BJ (cell line): ENCODE data around the gene DDX23. TPM values are rescaled to one million over a fixed set of nuclear protein-coding genes. Genes with fewer than 3 reads are reported as not detected.

ENCODE experiments used
- CTCF ChIA-PET: fragments of 350-600 bp; formaldehyde crosslinking; extraction: SDS; loops from one replicate; lab custom pipeline; 2021; ENCODE audit warnings: antibody characterized with exemption, inconsistent platforms; lab: Yijun Ruan, JAX
- POLR2A ChIA-PET: fragments of 300-600 bp; sonication (Branson Sonifier 250); formaldehyde crosslinking; extraction: SDS; loops from one replicate; lab custom pipeline; 2021; ENCODE audit warnings: antibody characterized with exemption; lab: Charles Lee
- DNase-seq: peaks from one replicate; pipeline ENCODE4 v3.0.0-alpha.2; 2011; ENCODE audit warnings: low read depth
- H3K27me3 ChIP-seq: 2 replicates; pipeline ENCODE4 v1.6.0; 2011; ENCODE audit warnings: low read length; ENCODE audit not compliant: control insufficient read depth, insufficient read depth
- H3K36me3 ChIP-seq: 2 replicates; pipeline ENCODE4 v1.5.1; 2011; ENCODE audit warnings: low read length; ENCODE audit not compliant: control insufficient read depth, insufficient read depth
- H3K4me3 ChIP-seq: 2 replicates; pipeline ENCODE4 v1.5.1; 2011; ENCODE audit warnings: low read depth, mild to moderate bottlenecking, control low read depth, low read length
- polyA plus RNA-seq: library from polyadenylated mRNA; depleted of rRNA; stranded (reverse); fragments of >200 nt; gene quantifications from 2 replicates; pipeline ENCODE4 v1.2.3, GENCODE V29; 2011
- TF ChIP-seq, protein P1 (sequence below): IDR thresholded peaks from 2 replicates; pipeline ENCODE4 v1.5.1; 2011; ENCODE audit warnings: low read depth, mild to moderate bottlenecking, control low read depth, inconsistent platforms, low read length, moderate library complexity; ENCODE audit not compliant: insufficient read depth

DDX23 gene
- polyA plus RNA-seq, 1 experiment = 59.4 TPM

DNA sequence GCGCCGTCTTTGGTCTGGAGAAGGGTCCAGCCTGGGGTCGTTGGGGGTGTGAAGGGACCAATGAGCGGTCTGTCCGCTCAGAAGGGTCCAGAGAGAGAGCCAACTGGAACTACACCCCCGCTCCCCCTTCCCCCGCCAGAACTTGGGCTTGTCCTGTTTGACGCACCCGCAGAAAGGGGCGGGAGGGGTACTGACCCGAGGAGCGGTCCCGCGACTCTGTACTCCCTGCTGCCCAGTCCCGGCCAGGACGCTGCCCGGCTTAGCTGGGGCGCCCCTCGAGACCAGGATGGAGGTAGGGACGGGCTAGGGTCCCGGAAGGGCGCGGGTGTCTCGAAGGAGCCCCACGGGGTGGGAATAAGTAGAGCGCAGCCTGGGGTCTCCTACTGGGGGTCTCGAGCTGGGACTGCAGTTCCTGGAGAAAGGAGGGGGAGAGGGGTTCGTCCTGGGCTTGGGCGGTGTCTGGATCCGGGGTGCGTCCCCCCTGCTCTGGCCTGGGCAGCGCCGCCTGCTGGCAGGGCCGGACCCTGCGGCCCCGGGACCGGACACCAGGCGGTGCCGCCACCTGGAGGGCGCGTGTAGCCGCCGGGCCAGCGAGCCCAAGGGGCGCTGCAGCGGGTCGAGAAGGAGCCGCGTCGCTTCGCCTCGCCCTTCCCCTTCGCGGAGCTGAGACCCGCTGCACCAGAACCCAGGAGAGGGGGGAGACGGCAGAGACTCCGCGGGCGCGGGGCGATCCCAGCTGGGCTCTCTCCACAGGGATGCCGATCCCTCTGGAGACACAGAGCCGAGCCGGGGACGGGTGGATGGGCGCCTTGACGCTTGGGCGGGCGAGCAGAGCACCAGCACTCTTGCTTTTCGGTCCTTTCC lies 37.5 kb downstream of the DDX23 start:
- peak overlapping the region; percentile 74 for H3K4me3 ChIP-seq
- ChIA-PET POLR2A (interaction anchor here (0.6 to 0.7 kb wide), 2 partner anchors 25 to 360 kb away, joined by 5 to 6 read pairs; no protein-coding TSS in a partner anchor), CTCF (interaction anchor here (0.6 to 7.1 kb wide), 33 partner anchors 9 to 997 kb away, joined by 3 to 78 read pairs (median 4); partner anchors contain the start of genes ADCY6, CCNT1, DDX23 and WNT1)
- no peaks in the 10 kb centered on the region for H3K27me3 ChIP-seq
- peak; percentile 31 for DNase-seq
- no peaks in the 10 kb centered on the region for H3K36me3 ChIP-seq
- TF ChIP-seq, protein P1, sequence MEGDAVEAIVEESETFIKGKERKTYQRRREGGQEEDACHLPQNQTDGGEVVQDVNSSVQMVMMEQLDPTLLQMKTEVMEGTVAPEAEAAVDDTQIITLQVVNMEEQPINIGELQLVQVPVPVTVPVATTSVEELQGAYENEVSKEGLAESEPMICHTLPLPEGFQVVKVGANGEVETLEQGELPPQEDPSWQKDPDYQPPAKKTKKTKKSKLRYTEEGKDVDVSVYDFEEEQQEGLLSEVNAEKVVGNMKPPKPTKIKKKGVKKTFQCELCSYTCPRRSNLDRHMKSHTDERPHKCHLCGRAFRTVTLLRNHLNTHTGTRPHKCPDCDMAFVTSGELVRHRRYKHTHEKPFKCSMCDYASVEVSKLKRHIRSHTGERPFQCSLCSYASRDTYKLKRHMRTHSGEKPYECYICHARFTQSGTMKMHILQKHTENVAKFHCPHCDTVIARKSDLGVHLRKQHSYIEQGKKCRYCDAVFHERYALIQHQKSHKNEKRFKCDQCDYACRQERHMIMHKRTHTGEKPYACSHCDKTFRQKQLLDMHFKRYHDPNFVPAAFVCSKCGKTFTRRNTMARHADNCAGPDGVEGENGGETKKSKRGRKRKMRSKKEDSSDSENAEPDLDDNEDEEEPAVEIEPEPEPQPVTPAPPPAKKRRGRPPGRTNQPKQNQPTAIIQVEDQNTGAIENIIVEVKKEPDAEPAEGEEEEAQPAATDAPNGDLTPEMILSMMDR = peak; percentile 82

DNA sequence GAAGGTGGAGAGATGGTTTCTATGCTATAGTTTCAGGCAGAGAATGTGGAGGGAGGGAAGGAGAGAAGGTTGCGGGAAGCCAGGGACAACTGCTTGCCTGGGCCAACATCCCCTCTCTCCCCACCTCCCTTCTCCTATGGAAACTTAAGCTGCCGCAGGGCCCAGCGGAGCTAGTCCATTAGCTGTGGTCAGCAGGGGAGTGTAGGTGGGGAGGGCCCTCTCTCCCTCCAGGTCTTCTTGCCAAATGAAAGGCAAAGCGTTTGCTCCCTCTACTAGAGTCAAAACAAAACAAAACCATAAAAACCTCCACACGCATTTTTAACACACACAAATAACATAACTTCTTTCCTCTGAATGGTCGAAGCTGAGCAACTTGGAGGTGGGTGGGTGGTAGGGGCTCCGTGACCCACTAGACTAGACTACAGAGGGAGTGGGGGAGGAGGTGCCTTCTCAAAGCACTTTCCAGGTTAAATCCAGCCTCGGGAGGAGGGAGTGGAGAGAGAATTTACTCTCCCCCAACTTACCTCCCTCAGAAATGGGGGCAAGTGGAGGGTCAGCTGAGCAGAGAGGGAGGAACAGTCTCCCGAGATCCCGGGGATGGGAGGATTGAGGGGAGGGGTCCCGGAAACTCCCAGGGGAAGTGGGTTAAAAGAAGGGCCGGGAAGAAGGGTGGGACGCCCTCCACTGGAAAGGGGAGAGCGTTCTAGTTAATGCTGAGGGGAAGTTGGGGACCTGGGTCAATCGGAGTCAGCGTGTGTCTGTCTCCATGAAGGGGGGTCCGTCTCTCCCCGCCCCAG lies 38.3 kb downstream of the DDX23 start:
- ChIA-PET POLR2A (no interaction called here), CTCF (interaction anchor here (0.6 to 7.1 kb wide), 19 partner anchors 9 to 876 kb away, joined by 3 to 78 read pairs (median 5); partner anchors contain the start of genes ADCY6 and DDX23)
- no peak for DNase-seq
- TF ChIP-seq, protein P1 = peak; percentile 24
- Histone ChIP-seq H3K4me3 (peak overlapping the region; percentile 74), H3K27me3 (no peaks in the 10 kb centered on the region), H3K36me3 (no peaks in the 10 kb centered on the region)

DNA sequence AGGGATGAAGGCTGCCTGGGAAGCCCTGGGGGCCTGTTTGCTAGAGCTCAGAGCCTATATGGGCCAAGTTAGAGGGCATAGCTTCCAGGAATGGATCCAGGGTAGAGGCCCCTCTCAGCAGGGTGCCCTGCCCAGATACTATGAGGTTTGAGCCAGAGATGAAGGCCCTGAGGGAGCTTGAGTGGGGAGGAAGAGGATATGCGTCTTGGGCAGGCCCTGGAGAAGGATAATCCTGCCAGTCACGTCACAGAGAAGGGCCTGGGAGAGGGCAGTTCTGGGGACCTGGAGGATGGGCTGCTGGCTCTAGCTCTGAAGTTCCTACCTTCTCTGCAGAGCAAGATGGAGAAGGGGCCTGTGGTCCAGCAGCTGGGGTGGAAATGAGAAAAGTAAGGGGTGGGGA lies 39.6 kb downstream of the DDX23 start:
- POLR2A ChIA-PET = no interaction called here
- Histone ChIP-seq H3K4me3 (no peak overlapping the region), H3K27me3 (no peaks in the 10 kb centered on the region), H3K36me3 (no peaks in the 10 kb centered on the region)
- no peak for DNase-seq
- TF ChIP-seq, protein P1 = no peak
- CTCF ChIA-PET = interaction anchor here (0.7 to 7.1 kb wide), 6 partner anchors 18 to 184 kb away, joined by 3 to 78 read pairs (median 4); no protein-coding TSS in a partner anchor

DNA sequence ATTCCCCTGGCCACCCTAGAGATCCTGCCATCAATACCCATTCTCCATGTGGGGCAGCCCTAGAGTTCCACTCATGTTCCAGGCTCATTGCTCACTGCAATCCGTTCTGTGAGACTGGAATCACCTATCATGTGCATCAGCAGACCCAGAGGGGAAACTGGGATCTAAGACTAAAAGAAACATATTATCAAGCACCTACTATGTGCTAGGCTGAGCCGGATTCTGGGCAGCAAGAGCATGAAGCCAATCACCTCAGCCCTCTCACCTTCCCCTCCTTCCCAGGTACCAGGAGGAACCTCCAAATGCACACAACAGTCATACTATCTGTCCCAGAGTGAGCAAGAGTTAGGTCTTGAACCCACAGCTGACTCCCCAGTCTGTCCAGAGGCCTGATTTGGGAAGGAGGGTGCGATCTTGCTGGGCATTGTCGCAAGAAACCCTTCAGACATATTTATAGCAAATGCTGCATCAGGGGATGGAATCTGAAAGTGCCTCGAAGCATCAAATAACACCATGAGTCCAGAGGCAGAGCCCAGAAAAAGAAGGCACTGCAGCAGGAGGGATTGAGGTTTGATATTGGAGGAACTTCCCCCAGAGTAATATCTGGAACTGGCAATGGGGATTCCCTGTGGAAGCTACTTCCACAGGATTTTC lies 40.4 kb downstream of the DDX23 start:
- ChIA-PET POLR2A (no interaction called here), CTCF (interaction anchor here (0.8 to 7.1 kb wide), 8 partner anchors 9 to 141 kb away, joined by 3 to 78 read pairs (median 4); no protein-coding TSS in a partner anchor)
- H3K4me3 ChIP-seq = no peak overlapping the region
- no peaks in the 10 kb centered on the region for H3K27me3 ChIP-seq
- no peaks in the 10 kb centered on the region for H3K36me3 ChIP-seq
- DNase-seq = no peak
- TF ChIP-seq, protein P1 = no peak
